ENCODE data around the gene DGKG.
A peak's percentile ranks its signal among the peaks of the same experiment; 100 is the strongest.

The DGKG gene

GRCh38 chr3:186273586-186273985 lies 88.4 kb downstream of the DGKG start:
- DNase-seq (ENCODE audit: low read depth) = no peak

- DNase-seq (ENCODE audit: low read depth) = no peak
These were observed 91.3 kb downstream of the DGKG start for GRCh38 chr3:186270701-186271100.

- peak; percentile 36 for DNase-seq (ENCODE audit: low read depth)
These were observed 93.2 kb downstream of the DGKG start for GRCh38 chr3:186268616-186269448.

GRCh38 chr3:186267758-186268157 lies 94.3 kb downstream of the DGKG start:
- no peak for DNase-seq (ENCODE audit: low read depth)

- DNase-seq (ENCODE audit: low read depth) = no peak
These were observed 97.2 kb downstream of the DGKG start for GRCh38 chr3:186264608-186265400.

GRCh38 chr3:186261638-186262037 lies 100.4 kb downstream of the DGKG start:
- no peak for DNase-seq (ENCODE audit: low read depth)

- DNase-seq (ENCODE audit: low read depth) = no peak
These were observed 101.3 kb downstream of the DGKG start for GRCh38 chr3:186260726-186261125.

- DNase-seq (ENCODE audit: low read depth) = peak; percentile 67
These were observed 102.2 kb downstream of the DGKG start for GRCh38 chr3:186259612-186260383.

GRCh38 chr3:186258968-186259367 lies 103.1 kb downstream of the DGKG start:
- DNase-seq (ENCODE audit: low read depth) = no peak

GRCh38 chr3:186257866-186258265 lies 104.2 kb downstream of the DGKG start:
- no peak for DNase-seq (ENCODE audit: low read depth)

GRCh38 chr3:186255703-186256331 lies 106.2 kb downstream of the DGKG start:
- DNase-seq (ENCODE audit: low read depth) = no peak

GRCh38 chr3:186254676-186255650 lies 107.1 kb downstream of the DGKG start:
- DNase-seq (ENCODE audit: low read depth) = no peak

GRCh38 chr3:186251948-186252619 lies 110.0 kb downstream of the DGKG start:
- DNase-seq (ENCODE audit: low read depth) = no peak

GRCh38 chr3:186248850-186249249 lies 113.2 kb downstream of the DGKG start:
- DNase-seq (ENCODE audit: low read depth) = no peak

- DNase-seq (ENCODE audit: low read depth) = no peak
These were observed 113.9 kb downstream of the DGKG start for GRCh38 chr3:186247821-186248814.

- DNase-seq (ENCODE audit: low read depth) = no peak
These were observed 115.1 kb downstream of the DGKG start for GRCh38 chr3:186246941-186247340.

GRCh38 chr3:186244016-186244415 lies 118.0 kb downstream of the DGKG start:
- no peak for DNase-seq (ENCODE audit: low read depth)

- peak; percentile 62 for DNase-seq (ENCODE audit: low read depth)
These were observed 119.9 kb downstream of the DGKG start for GRCh38 chr3:186241910-186242821.

Data from EH (cell line).